ENCODE measurements around the gene TRIM69.
"Not testable (repeated sequence)": the region's sequence is repeated elsewhere in the genome, so short reads cannot be mapped to it uniquely, and the experiment has no call there.

The TRIM69 gene

GRCh38 chr15:44720460-44721176 lies 15.7 kb upstream of the TRIM69 start:
- H3K9me3 Mint-ChIP-seq: no peaks in the 10 kb centered on the region
- peaks cover 45% of the 10 kb centered on the region for H3K36me3 Mint-ChIP-seq (ENCODE audit: low read depth)
- intact Hi-C loops (cut with micrococcal nuclease): no loop called here
- H3K4me3 Mint-ChIP-seq: no peak overlapping the region
- H3K27me3 Mint-ChIP-seq: no peaks in the 10 kb centered on the region
- H3K4me1 Mint-ChIP-seq (ENCODE audit: low read depth): peaks cover 52% of the 10 kb centered on the region
- H3K27ac Mint-ChIP-seq: peak overlapping the region; percentile 79

GRCh38 chr15:44722011-44722410 lies 14.3 kb upstream of the TRIM69 start:
- no peaks in the 10 kb centered on the region for H3K27me3 Mint-ChIP-seq
- H3K4me3 Mint-ChIP-seq: no peak overlapping the region
- H3K27ac Mint-ChIP-seq: peak overlapping the region; percentile 79
- intact Hi-C loops (cut with micrococcal nuclease): no loop called here
- no peaks in the 10 kb centered on the region for H3K9me3 Mint-ChIP-seq
- peaks cover 32% of the 10 kb centered on the region for H3K36me3 Mint-ChIP-seq (ENCODE audit: low read depth)
- peaks cover 60% of the 10 kb centered on the region for H3K4me1 Mint-ChIP-seq (ENCODE audit: low read depth)

- Mint-ChIP-seq H3K27me3 (no peaks in the 10 kb centered on the region), H3K9me3 (no peaks in the 10 kb centered on the region), H3K4me3 (peak overlapping the region; percentile 70), H3K27ac (peak overlapping the region; percentile 98), H3K36me3 (ENCODE audit: low read depth) (peaks cover 12% of the 10 kb centered on the region), H3K4me1 (ENCODE audit: low read depth) (peaks cover 64% of the 10 kb centered on the region)
- intact Hi-C loops (cut with micrococcal nuclease): no loop called here
Measured at GRCh38 chr15:44726136-44726535, 10.2 kb upstream of the TRIM69 start.

GRCh38 chr15:44726568-44727484 lies 9.5 kb upstream of the TRIM69 start:
- H3K36me3 Mint-ChIP-seq (ENCODE audit: low read depth): peaks cover 19% of the 10 kb centered on the region
- intact Hi-C loops (cut with micrococcal nuclease): no loop called here
- no peaks in the 10 kb centered on the region for H3K27me3 Mint-ChIP-seq
- H3K4me3 Mint-ChIP-seq: peak overlapping the region; percentile 70
- peaks cover 64% of the 10 kb centered on the region for H3K4me1 Mint-ChIP-seq (ENCODE audit: low read depth)
- H3K27ac Mint-ChIP-seq: peak overlapping the region; percentile 98
- H3K9me3 Mint-ChIP-seq: no peaks in the 10 kb centered on the region

- Mint-ChIP-seq H3K27ac (peak overlapping the region; percentile 98), H3K4me1 (ENCODE audit: low read depth) (peaks cover 60% of the 10 kb centered on the region), H3K9me3 (no peaks in the 10 kb centered on the region), H3K36me3 (ENCODE audit: low read depth) (peaks cover 27% of the 10 kb centered on the region), H3K4me3 (peak overlapping the region; percentile 2), H3K27me3 (no peaks in the 10 kb centered on the region)
- intact Hi-C loops (cut with micrococcal nuclease): loop anchor here (1.0 to 2.0 kb wide), 2 partner anchors 16 to 191 kb away; partner anchors contain the start of genes B2M, EIF3J and PATL2
Measured at GRCh38 chr15:44727485-44728231, 8.7 kb upstream of the TRIM69 start.

GRCh38 chr15:44728232-44728575 lies 8.1 kb upstream of the TRIM69 start:
- intact Hi-C loops (cut with micrococcal nuclease): loop anchor here (1.0 to 2.0 kb wide), 2 partner anchors 17 to 191 kb away; partner anchors contain the start of genes B2M, EIF3J and PATL2
- Mint-ChIP-seq H3K27ac (peak overlapping the region; percentile 98), H3K4me1 (ENCODE audit: low read depth) (peaks cover 59% of the 10 kb centered on the region), H3K4me3 (peak overlapping the region; percentile 99), H3K36me3 (ENCODE audit: low read depth) (peaks cover 28% of the 10 kb centered on the region)
- not testable (repeated sequence) for H3K9me3 Mint-ChIP-seq, H3K27me3 Mint-ChIP-seq

GRCh38 chr15:44728576-44729407 lies 7.5 kb upstream of the TRIM69 start:
- Mint-ChIP-seq H3K36me3 (ENCODE audit: low read depth) (peaks cover 28% of the 10 kb centered on the region), H3K27ac (peak overlapping the region; percentile 98), H3K27me3 (no peaks in the 10 kb centered on the region), H3K9me3 (no peaks in the 10 kb centered on the region), H3K4me1 (ENCODE audit: low read depth) (peaks cover 59% of the 10 kb centered on the region), H3K4me3 (peak overlapping the region; percentile 99)
- intact Hi-C loops (cut with micrococcal nuclease): loop anchor here (1.0 to 2.0 kb wide), 2 partner anchors 17 to 192 kb away; partner anchors contain the start of genes B2M, EIF3J and PATL2

GRCh38 chr15:44729408-44730127 lies 6.8 kb upstream of the TRIM69 start:
- Mint-ChIP-seq H3K27me3 (no peaks in the 10 kb centered on the region), H3K9me3 (no peaks in the 10 kb centered on the region), H3K4me1 (ENCODE audit: low read depth) (peaks cover 57% of the 10 kb centered on the region), H3K36me3 (ENCODE audit: low read depth) (peaks cover 28% of the 10 kb centered on the region), H3K4me3 (peak overlapping the region; percentile 99), H3K27ac (peak overlapping the region; percentile 98)
- intact Hi-C loops (cut with micrococcal nuclease): loop anchor here (2.0 to 10.0 kb wide), 2 partner anchors 135 to 193 kb away; partner anchors contain the start of gene EIF3J

GRCh38 chr15:44734839-44735481 lies 1.4 kb upstream of the TRIM69 start:
- peaks cover 17% of the 10 kb centered on the region for H3K36me3 Mint-ChIP-seq (ENCODE audit: low read depth)
- intact Hi-C loops (cut with micrococcal nuclease): loop anchor here (10.0 kb wide), 1 partner anchor 140 kb away; no protein-coding TSS in a partner anchor
- no peaks in the 10 kb centered on the region for H3K9me3 Mint-ChIP-seq
- H3K4me1 Mint-ChIP-seq (ENCODE audit: low read depth): peaks cover 48% of the 10 kb centered on the region
- H3K27me3 Mint-ChIP-seq: no peaks in the 10 kb centered on the region
- H3K27ac Mint-ChIP-seq: peak overlapping the region; percentile 93
- H3K4me3 Mint-ChIP-seq: peak overlapping the region; percentile 47

- Mint-ChIP-seq H3K4me1 (ENCODE audit: low read depth) (peaks cover 45% of the 10 kb centered on the region), H3K27me3 (no peaks in the 10 kb centered on the region), H3K4me3 (peak overlapping the region; percentile 47), H3K9me3 (no peaks in the 10 kb centered on the region), H3K36me3 (ENCODE audit: low read depth) (peaks cover 17% of the 10 kb centered on the region), H3K27ac (peak overlapping the region; percentile 93)
- intact Hi-C loops (cut with micrococcal nuclease): loop anchor here (10.0 kb wide), 1 partner anchor 141 kb away; no protein-coding TSS in a partner anchor
Measured at GRCh38 chr15:44735482-44736180, 697 bp upstream of the TRIM69 start.

- no peak overlapping the region for H3K27ac Mint-ChIP-seq
- peaks cover 31% of the 10 kb centered on the region for H3K4me1 Mint-ChIP-seq (ENCODE audit: low read depth)
- intact Hi-C loops (cut with micrococcal nuclease): loop anchor here (1.0 to 10.0 kb wide), 2 partner anchors 75 to 144 kb away; partner anchors contain the start of gene SPG11
- H3K4me3 Mint-ChIP-seq: no peak overlapping the region
- no peaks in the 10 kb centered on the region for H3K27me3 Mint-ChIP-seq
- H3K9me3 Mint-ChIP-seq: no peaks in the 10 kb centered on the region
- H3K36me3 Mint-ChIP-seq (ENCODE audit: low read depth): no peaks in the 10 kb centered on the region
Measured at GRCh38 chr15:44738340-44738984, 2.1 kb downstream of the TRIM69 start.
